Astrocyte of the cerebellum (primary cell): ENCODE data around the gene PIK3C2B.

ENCODE experiments used
- DNase-seq: peaks from one replicate; pipeline ENCODE4 v3.0.0-alpha.2; 2011; ENCODE audit warnings: low read depth
- H3K4me3 ChIP-seq: 2 replicates; pipeline ENCODE4 v1.5.1; 2011; ENCODE audit warnings: mild to moderate bottlenecking, low read depth, low read length, moderate library complexity
- CTCF ChIP-seq: IDR thresholded peaks from 2 replicates; pipeline ENCODE4 v1.5.1; 2012; ENCODE audit warnings: low read length, low read depth, moderate library complexity, mild to moderate bottlenecking; ENCODE audit errors: missing control alignments
- in situ Hi-C: cut with HindIII; loops from 2 replicates; pipeline ENCODE4 v1.10.0; 2017; ENCODE audit warnings: low sequenced_read_pairs

The PIK3C2B gene

GRCh38 chr1:204473400-204473965, 21.1 kb downstream of the PIK3C2B start:
- in situ Hi-C loops, result no loop called here
- no peak for DNase-seq
- no peak for TF ChIP-seq CTCF
- no peak overlapping the region for H3K4me3 ChIP-seq

GRCh38 chr1:204472660-204473059, 21.9 kb downstream of the PIK3C2B start:
- TF ChIP-seq CTCF, result no peak
- H3K4me3 ChIP-seq, result no peak overlapping the region
- in situ Hi-C loops, result no loop called here
- DNase-seq, result no peak

GRCh38 chr1:204471687-204472086, 22.9 kb downstream of the PIK3C2B start:
- TF ChIP-seq CTCF, result no peak
- no peak overlapping the region for H3K4me3 ChIP-seq
- in situ Hi-C loops, result no loop called here
- DNase-seq, result no peak

- no peak for DNase-seq
- no peak for TF ChIP-seq CTCF
- in situ Hi-C loops, result no loop called here
- H3K4me3 ChIP-seq, result no peak overlapping the region
Observed at GRCh38 chr1:204469304-204469703, 25.3 kb downstream of the PIK3C2B start.

- no peak overlapping the region for H3K4me3 ChIP-seq
- no peak for DNase-seq
- TF ChIP-seq CTCF, result no peak
- in situ Hi-C loops, result no loop called here
Observed at GRCh38 chr1:204468766-204469302, 25.8 kb downstream of the PIK3C2B start.

- TF ChIP-seq CTCF, result no peak
- in situ Hi-C loops, result no loop called here
- no peak overlapping the region for H3K4me3 ChIP-seq
- DNase-seq, result no peak
Observed at GRCh38 chr1:204468206-204468605, 26.4 kb downstream of the PIK3C2B start.
